Fibroblast of upper back skin (primary cell): ENCODE measurements around the gene MPPED2.

Experiments
- DNase-seq: peaks from one replicate; pipeline ENCODE4 v3.0.0-alpha.2; 2013

MPPED2 gene

DNA sequence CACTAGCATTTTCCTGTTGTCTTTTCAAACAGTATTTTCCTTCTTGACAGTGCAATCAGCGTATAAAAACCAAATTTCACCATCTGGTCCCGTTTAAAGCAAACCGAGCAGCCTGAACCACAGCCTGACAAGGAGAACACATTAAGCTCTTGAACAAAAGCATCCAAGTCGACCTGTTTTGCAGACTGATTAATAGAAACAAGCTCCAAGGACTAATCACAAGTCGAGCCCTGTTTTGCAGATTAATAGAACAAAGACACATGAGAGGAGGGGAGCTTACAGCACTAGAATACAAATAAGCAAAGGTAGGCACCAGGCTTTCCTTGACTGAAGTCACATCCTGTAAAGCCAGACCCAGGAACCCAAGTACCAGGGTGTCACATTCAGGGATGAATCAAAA lies 104.8 kb downstream of the MPPED2 start:
- peak; percentile 10 for DNase-seq

DNA sequence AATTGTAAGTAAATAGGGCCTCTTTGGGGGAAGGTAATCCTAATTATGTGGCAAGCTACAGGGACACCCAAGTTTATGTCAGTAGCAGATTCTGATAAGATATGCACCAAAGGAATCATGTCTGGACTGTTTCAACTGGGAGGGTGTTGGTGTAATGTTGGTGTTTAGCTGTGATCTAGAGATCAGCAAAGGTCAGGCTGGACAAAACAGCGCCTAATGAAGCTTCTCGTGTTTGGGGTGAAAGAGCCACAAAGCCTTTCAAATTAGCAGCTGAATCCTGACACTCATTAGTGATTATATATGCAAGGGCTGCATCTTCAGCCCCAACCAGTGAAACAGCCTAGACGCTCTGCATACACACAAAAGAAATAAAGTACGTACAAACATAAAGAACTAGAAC lies 106.3 kb downstream of the MPPED2 start:
- DNase-seq = no peak

DNA sequence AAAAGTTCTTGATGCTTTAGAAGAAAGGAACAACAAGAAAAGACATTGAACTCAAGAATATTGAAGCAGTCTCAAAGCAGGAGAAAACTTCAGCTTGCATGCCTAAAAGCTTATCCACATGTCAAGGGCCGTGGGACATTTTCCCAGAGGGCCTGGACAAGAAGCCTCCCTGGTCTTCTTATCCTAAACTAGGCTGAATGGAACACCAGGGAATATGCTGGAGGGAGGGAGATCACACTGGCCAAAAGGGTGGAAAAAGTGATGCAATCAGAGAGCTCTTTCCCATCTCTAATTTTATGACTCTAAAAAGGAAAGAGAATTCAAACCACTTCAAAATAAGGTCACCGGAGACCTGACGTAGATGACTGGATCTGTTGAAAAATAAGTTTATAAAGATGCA lies 107.2 kb downstream of the MPPED2 start:
- DNase-seq = no peak

DNA sequence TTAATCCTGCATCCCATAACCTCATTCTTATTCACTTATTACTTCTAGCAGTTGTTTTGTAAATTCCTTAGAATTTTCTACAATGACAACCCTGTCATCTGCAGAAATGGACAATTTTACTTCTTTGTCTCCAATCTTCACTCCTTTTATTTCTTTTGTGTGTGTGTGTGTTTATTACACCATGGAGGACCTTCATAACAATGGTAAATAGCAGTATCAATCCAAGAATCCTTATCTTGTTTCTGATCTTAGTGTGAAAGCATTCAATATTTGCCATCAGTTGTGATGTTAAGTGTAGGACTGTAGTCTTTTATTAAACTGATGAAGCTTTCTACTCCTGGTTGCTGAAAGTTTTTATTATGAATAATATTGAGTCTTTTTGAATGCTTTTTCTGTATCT lies 109.1 kb downstream of the MPPED2 start:
- no peak for DNase-seq

DNA sequence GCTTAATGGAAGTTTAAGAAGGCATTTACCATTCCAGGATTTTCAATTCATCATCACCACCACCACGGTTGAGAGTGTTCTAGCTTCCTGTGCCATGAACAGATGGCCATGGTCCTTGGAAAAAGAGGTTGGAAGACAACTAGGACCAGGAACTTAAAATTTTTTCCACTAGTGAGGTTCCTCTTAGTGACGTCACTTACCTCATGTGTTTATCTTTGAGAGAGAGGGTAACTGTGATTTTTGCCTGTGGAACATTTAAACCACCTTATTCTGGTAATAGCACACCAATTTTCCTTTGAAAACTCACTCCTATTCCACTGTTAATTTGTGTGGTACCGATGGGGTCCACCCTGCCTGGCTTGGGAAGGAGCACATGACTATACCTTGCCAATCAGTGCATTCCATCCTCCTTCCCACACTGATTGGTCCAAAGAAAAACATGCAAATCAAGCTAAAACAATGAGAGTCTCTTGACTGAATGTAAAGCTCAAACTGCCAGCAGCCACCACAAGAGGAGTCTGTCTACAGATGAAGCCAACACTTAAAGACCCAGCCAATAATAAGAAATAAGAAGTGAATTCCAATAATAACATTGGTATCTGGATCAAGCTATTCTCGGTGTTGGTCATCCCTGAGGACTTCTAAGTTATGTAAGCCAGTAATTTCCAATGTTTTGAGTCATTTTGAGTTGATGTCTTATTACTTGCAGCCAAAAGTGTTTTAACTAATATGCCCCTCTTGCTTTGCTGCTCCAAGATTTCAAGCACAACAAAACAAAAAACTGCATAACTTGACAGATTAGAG lies 111.8 kb downstream of the MPPED2 start:
- peak; percentile 15 for DNase-seq

DNA sequence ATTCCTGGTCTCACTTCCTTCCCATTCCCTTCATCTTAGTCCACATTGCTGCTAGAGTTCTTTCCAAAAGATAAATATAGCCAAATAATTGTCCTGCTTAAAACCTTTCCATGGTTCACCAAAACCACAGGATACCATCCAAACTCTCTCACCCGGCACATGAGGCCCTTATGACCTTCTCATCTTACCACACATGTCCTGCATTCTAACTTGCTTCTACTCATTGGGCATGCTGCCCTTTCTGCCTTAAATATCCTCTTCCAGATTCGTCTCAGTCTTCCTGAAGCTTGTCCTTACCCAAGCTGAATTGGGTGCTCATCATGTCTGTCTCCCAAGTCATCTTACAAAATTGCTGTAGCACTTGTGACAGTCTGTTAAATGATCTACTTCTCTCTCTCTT lies 114.9 kb downstream of the MPPED2 start:
- no peak for DNase-seq

DNA sequence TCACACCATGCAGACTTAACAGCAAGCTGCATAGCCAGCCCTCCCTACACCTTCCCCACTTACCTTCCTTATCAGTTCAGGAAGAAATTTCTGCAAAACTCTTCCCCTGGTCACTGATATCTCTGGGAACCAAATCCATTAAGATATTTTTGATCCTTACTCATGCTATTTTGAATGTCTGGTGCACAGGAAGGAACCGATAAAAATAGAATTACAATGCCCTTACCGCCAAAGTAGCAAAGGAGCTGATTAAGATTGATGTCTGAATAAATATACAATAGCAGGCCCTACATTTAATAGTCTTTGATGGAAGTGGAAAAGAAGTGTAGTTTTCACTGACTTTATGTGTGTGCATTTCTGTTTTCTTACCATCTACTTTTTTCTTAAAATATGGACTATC lies 117.3 kb downstream of the MPPED2 start:
- DNase-seq = no peak

DNA sequence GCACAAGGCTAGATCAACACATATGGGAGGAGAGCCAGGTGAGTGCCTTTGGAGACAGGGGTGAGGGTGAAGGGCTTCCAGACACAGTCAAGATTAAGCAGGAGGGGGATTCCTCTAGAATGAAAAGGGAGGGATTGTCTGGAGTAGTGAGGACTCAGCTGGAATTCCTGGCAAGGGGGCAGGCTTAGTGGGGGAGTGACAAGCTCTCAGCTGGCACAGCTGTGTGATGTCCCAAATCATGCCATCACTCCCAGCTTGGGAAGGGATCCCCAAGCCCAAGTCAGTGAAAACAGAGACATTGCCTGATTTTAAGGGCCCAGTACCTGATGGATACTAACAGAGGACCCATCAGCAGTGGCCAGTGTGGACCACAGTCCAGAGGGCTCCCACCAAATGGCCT lies 119.0 kb downstream of the MPPED2 start:
- DNase-seq = no peak

DNA sequence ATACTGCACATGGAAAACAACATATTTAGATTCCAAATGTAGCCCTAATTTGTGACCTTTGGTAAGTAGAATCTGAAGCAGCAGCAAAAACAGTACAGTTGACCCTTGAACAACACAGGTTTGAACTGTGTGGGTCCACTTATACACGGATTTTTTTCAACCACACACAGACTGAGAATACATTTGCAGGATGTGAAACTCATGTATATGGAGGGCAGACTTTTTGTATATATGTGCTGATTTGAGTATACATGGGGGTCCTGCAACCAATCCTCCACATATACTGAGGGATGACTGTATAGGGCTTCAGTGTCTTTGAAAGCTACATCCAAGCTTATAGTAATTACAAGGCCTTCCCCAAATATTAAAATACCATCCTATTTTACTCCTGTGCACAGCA lies 120.5 kb downstream of the MPPED2 start:
- DNase-seq = no peak

DNA sequence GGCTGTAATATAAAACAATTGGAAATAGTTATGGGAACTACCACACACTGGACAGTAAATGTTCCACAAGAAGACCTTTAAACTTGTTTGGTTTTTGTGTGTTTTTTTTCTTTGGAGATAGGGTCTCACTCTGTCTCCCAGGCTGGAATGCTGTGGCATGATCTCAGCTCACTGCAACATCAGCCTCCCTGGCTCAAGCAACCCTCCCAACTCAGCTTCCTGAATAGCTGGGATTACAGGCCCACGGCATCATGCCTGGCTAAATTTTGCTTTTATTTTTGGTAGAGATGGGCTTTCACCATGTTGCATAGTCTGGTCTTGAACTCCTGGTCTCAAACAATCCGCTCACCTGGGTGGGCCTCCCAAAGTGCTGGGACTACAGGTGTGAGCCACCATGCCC lies 121.0 kb downstream of the MPPED2 start:
- DNase-seq = no peak

DNA sequence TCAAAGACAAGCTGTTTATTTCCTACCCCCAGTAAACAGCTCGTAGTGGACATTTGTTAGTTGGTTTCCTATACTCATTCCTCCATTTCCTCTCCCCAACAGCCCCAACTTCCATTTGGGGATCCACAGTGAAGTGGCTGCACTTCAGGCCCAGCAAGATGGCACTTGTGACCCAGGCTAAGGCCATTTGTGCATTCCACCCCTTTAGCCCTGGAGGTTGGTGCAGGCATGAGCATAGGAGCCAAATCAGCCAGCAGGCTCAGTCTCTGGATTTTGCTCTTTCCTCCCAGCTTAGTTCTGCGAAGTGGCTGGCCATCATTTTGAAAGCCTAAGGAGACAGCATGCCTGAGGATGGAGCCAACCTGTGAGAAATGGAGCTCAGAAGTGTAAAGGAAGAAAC lies 122.9 kb downstream of the MPPED2 start:
- no peak for DNase-seq

DNA sequence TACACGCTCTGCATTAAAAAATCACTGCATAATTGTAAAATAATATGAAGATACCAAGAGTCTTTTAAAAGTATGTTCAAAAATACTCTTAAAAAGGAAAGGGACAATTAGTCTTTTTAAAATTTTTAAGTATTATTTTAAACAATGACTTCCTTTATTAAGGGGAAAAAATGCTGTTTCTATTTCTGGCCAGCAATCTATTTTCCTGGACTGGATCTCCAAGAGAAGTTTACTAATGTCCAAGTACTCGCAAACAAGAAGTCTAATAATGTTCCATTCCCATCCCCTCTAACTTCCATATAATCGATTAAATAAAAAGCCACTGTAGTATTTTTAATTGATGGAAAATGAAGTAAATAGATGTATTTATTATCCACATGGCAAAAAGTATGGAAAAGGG lies 123.7 kb downstream of the MPPED2 start:
- no peak for DNase-seq

DNA sequence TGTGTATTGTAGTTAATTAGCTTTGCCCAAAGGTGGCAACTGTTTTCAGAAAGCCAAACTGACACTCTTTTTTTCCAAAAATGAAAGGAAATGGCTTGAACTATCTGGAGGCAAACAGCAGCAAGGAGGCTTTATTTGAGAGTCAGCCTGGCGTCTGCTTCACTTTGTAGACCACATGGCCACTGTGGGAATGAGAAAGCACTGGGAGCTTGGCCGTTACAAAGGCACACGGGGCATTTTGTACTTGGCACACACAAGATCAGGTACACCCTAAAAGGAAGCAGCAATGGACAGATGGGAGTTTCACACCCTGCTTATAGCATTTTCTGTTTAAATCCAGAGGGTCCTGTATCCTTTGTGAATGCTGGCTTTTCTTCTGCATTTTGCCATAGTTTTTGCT lies 126.3 kb downstream of the MPPED2 start:
- no peak for DNase-seq

DNA sequence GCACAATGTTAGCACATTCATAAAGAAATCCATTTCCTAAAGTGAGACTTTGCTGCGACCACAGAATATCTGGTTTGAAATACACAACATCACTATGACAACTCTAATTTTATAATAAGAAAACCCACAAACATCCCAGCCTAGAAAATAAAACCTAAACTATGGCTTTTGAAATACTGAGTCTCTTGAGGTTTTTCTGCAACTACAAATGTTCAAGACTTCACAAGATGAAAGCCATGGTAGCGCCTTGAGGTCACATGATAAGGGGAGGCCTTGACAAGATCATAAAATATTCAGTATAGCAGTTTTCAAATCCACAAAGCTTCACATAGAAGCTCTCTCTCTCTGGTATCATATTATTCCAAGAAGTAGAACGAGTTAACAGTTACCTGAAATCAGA lies 126.8 kb downstream of the MPPED2 start:
- DNase-seq = no peak

DNA sequence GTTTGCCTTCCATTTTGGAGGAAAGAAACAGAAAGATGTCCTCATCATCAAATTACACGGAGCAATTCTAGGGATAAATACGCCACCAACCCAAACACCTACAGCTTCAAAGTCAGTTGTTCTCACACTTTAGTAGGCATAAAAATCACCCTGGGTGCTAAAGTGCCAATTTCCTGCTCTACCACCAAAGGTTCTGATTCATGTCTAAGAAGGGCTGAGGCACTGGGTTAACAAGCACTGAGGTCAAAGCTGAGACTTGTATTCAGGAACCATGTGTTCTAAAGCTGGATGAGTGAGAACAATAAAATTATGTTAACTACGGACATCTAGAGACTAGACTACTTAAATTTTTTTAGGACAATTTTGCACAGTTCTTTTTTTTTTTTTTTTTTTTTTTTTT lies 127.6 kb downstream of the MPPED2 start:
- DNase-seq = no peak

DNA sequence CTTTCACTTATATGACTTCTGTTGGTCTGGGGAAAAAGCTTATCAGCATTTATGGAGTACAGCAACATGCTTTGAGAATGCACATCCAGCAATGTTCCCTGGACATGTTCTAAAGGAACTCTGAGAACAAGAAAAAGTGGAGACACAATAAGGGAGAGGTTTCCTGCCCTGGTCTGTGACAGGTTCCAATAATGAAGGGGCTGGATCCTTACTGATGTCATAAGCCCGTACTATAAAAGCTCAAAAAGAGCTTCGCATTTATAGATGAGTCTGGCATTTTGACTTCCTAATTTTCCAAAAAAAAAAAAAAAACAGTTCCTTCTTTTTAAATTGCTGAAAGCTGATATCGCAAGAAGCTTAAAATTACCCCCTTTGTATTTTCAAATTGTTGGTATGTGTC lies 129.1 kb downstream of the MPPED2 start:
- no peak for DNase-seq

DNA sequence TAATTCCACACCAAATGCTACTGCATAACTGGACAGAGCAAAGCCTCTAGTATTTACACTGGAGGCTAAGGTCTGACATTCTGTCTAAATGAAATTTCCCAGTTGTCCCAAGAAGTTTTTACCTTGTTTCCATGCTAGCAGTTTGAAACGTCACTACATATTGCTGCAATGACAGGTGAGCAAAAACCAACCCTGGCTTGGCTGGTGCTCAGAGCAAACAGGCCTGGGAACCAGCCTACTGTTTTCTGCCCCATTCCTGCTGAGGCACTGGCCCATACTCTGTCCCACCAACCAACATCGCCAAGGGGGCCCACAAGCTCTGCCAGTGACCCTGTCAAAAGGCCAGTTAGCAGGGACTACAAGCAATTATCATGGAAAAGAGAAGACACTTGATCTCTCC lies 131.1 kb downstream of the MPPED2 start:
- DNase-seq = no peak

DNA sequence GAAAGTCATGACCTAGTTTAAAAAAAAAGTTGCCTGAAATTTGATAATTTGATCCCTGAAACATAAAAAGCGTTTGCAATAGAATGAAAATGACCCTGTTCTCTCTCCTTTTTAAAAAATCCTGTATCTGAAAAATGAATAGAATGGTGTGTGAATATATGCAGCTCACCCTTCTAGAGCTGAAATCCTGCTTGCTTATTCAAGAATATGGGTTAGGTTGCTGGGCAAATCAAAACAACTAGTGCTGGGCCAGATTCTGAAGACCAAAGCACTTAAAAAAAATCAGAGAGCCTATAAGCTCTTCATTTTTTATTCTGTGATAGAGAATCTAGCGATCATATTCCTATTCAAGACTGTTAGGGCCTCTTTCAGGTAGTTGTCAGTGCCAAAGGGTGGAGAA lies 131.6 kb downstream of the MPPED2 start:
- no peak for DNase-seq

DNA sequence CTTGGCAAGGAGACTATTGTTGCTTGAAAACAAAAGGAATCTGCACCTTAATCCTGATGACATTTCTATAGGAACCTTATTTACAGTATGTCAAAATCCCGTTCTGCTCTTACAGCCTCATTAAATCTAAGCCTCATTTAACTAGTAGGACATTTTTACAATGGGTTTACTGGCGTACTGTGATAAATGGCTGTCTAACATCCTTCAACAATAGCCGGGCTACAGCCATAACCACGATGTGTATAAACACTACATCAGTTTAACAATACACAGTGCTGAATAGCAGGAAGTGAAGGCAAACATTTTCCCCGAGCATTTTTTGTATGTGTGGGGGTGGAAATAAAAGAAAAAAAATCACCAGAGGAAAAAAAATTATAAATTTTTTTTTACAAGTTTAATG lies 132.0 kb downstream of the MPPED2 start:
- no peak for DNase-seq

DNA sequence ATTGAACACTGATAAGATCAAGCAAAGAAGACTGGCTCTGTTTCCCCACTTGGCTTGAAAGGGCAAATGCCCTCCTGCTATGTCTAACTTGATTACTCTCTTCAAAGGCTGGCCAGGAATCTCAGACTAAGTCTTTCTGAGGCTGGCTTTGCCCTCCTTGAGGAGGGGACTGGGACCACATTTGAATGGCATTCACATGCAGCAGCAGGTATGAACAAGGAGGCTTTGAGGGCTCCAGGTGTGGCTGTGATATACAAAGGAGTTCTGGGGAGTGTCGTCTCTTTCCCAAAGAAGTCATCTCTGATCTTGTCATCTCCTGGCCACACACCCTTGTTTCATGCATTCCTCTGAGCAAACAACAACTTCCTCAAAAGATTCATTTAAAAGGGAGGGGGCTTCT lies 132.4 kb downstream of the MPPED2 start:
- no peak for DNase-seq

DNA sequence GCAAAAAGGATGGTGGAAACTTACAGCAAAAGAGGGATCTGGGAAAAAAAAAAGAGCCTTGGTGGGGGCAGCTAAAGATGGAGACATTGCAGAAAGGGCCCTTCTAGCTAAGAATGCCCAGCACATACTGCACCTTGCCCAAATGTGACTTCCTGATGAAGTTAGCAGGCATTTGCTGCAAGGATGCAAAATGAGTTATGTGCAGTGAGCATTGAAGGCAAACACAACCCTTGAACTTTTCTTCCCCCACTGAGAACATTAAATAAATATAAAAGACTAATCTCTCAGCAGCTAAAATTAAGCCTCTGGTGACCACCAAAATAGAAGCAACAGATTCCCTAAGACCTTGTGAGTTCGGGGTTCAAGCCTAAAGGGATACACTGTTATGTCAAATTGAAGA lies 133.3 kb downstream of the MPPED2 start:
- no peak for DNase-seq

DNA sequence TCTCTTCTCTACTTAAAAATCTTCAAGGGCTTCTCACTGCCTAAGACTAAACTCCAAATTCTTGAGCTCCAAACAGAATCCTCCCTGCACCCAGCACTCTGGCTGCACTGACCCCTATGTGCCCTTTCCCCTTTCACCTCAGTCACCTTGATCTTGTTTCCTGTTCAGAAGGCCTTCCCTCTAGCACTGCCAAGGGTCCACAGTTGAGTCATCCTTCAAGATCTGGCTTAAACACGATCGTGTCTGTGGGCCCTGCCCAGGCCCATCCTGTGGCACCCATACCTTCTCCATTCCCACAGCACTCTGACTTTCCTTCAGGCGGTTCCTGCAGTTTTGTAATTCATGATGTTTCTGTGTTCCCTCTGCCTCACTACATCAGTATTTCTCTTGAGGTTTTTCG lies 134.0 kb downstream of the MPPED2 start:
- DNase-seq = no peak

DNA sequence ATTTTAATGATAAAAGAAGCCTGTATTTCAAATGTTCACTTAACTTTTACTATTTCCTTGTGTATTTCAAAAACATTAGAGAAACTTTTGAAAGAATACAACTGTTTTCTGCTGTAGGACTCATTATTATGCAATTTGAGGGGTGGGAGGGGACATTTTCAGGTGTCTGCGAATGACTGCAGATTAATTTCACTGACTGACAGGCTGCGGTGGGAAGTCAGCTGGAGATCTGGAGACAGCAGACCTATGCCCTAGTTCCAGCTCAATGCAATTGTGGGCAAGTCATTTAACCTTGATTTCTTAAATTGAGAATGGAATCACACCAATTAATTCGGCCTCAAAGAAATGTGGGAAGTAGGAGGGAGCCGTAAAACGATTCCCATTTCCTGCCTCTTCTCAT lies 134.5 kb downstream of the MPPED2 start:
- no peak for DNase-seq

DNA sequence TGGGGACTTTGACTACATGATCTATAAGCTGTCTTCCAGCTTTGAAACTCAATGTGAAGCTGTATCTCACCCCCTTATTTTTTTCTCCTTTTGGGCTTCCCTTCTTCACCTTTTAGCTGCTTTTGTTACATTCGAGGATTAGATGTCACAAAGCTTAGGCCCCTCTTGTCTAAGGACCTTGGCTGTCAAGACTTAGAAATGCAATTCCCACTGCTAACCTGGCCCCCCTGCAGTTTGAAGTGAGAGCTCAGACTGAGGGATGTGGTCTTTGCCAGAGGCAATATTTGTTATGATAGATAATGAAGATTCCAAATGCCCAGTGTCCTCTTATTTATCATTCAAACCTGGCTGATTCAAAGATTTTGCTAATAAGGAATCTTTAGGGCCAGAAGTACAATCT lies 135.0 kb downstream of the MPPED2 start:
- DNase-seq = no peak

DNA sequence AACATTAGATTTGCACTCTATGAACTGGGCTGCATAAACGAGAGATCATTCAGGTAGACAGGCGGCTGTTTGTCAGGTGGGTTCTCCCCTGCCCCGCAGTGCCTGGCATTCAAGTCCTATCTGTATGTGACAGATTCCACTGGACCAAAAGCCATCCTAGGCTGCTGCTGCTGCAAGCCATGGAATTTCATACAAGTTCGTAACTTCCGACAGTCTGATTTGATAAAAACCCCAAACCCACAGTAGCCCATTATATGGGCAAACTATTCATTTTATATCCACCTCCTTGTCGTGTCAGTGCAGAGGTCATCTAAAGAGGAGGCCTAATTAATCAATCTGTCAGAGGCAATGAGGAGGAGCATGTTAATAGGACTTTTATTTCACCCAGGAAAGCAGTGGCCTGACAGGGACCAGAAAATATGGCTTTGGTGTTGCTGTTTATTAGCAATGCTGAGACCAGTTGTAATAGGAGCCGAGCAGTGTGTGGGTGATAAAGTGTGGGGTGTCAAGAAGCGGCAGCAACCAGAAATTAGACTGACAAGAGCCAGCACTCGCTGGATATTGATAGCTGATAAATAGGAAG lies 139.0 kb downstream of the MPPED2 start:
- DNase-seq = no peak
